ENCODE measurements around the gene ABCC8.

DNA sequence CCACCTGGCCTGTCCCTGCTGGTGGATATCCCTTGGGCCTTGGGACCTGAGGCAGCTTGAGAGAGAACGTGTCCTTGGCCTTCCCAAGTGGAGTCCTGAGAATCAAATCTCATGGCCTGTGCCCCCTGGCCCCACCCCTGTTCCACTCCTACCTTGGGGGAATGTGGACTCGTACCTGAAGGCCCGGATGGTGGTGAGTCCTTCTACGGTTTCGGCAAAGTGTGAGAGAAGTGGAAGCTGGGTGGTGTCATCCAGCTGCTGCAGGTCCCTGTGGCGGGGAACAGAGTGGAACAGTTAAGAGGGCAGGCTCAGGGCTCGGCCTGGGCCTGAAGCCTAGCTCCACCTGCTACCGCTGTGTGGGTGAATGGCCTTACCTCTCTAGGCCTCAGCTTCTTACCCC is 74.2 kb downstream of the ABCC8 start:
- no peak for TF ChIP-seq EZH2phosphoT487 (IDR thresholded peaks at IDR 0.05; ENCODE audit: insufficient read depth, low read depth)
- no peak for TF ChIP-seq EZH2 (IDR thresholded peaks at IDR 0.05; ENCODE audit: insufficient read depth, poor library complexity, severe bottlenecking)

Measured in GM23248 (cell line).